GM19324 (cell line): ENCODE results near the gene RUBCN.
"Not testable (repeated sequence)": the region's sequence is repeated elsewhere in the genome, so short reads cannot be mapped to it uniquely, and the experiment has no call there.

Experiments used
- ATAC-seq: cut with Tn5 transposase; IDR thresholded peaks from one replicate; pipeline ENCODE4 v1.9.1; 2021; ENCODE audit warnings: mild to moderate bottlenecking, moderate library complexity; ENCODE audit not compliant: unreplicated experiment, low FRiP score

RUBCN gene

GRCh38 chr3:197736010-197736490 is 654 bp downstream of the RUBCN start:
- no peak for ATAC-seq

- no peak for ATAC-seq
These were observed 1.9 kb downstream of the RUBCN start for GRCh38 chr3:197734667-197735318.

GRCh38 chr3:197733042-197733441 is 3.7 kb downstream of the RUBCN start:
- no peak for ATAC-seq

GRCh38 chr3:197731483-197731882 is 5.2 kb downstream of the RUBCN start:
- not testable (repeated sequence) for ATAC-seq

- not testable (repeated sequence) for ATAC-seq
These were observed 5.9 kb downstream of the RUBCN start for GRCh38 chr3:197730770-197731169.

GRCh38 chr3:197730200-197730599 is 6.5 kb downstream of the RUBCN start:
- ATAC-seq: no peak

GRCh38 chr3:197728487-197728886 is 8.2 kb downstream of the RUBCN start:
- no peak for ATAC-seq

GRCh38 chr3:197727878-197728277 is 8.8 kb downstream of the RUBCN start:
- ATAC-seq: not testable (repeated sequence)

GRCh38 chr3:197722734-197723133 is 14.0 kb downstream of the RUBCN start:
- no peak for ATAC-seq

GRCh38 chr3:197720694-197721093 is 16.0 kb downstream of the RUBCN start:
- no peak for ATAC-seq

- ATAC-seq: no peak
These were observed 17.8 kb downstream of the RUBCN start for GRCh38 chr3:197718891-197719290.

GRCh38 chr3:197714251-197714650 is 22.5 kb downstream of the RUBCN start:
- no peak for ATAC-seq

GRCh38 chr3:197713477-197713822 is 23.3 kb downstream of the RUBCN start:
- peak; percentile 14 for ATAC-seq

GRCh38 chr3:197711973-197712707 is 24.6 kb downstream of the RUBCN start:
- peak; percentile 84 for ATAC-seq

- ATAC-seq: not testable (repeated sequence)
These were observed 25.7 kb downstream of the RUBCN start for GRCh38 chr3:197710965-197711364.

- ATAC-seq: no peak
These were observed 27.6 kb downstream of the RUBCN start for GRCh38 chr3:197709135-197709534.

- ATAC-seq: no peak
These were observed 30.0 kb downstream of the RUBCN start for GRCh38 chr3:197706658-197707057.

GRCh38 chr3:197701841-197702240 is 34.9 kb downstream of the RUBCN start:
- no peak for ATAC-seq

GRCh38 chr3:197700095-197700494 is 36.6 kb downstream of the RUBCN start:
- no peak for ATAC-seq

GRCh38 chr3:197697355-197697754 is 39.3 kb downstream of the RUBCN start:
- ATAC-seq: no peak

- no peak for ATAC-seq
These were observed 42.5 kb downstream of the RUBCN start for GRCh38 chr3:197694251-197694650.

GRCh38 chr3:197692641-197693040 is 44.1 kb downstream of the RUBCN start:
- ATAC-seq: no peak
